Activated CD8-positive, alpha-beta memory T cell treated with anti-CD3 and anti-CD28 coated beads for 1 hour (primary cell): ENCODE measurements around the gene FRMD5.
"Not testable (repeated sequence)": the region's sequence is repeated elsewhere in the genome, so short reads cannot be mapped to it uniquely, and the experiment has no call there.

Experiments used
- DNase-seq, 2 donors: peaks; one replicate each; pipeline ENCODE4 v3.0.0-alpha.2; 2020; ENCODE audit warnings: low read depth in 1 of 2; ENCODE audit errors: extremely low read depth in 1 of 2

The FRMD5 gene

GRCh38 chr15:44195151-44195740 is at the start of gene FRMD5:
FRMD5 (minus strand) TSS chr15:44195271.
- DNase-seq, result peak; percentile 53 to 77

- DNase-seq, result no peak
Measured at GRCh38 chr15:44243829-44244228, 48.8 kb upstream of the FRMD5 start.

GRCh38 chr15:44243141-44243540 is 48.1 kb upstream of the FRMD5 start:
- DNase-seq, result no peak

GRCh38 chr15:44231842-44232241 is 36.8 kb upstream of the FRMD5 start:
- no peak for DNase-seq

GRCh38 chr15:44229301-44229700 is 34.2 kb upstream of the FRMD5 start:
- DNase-seq, result not testable (repeated sequence)

- no peak for DNase-seq
Measured at GRCh38 chr15:44227584-44227983, 32.5 kb upstream of the FRMD5 start.

GRCh38 chr15:44227001-44227400 is 31.9 kb upstream of the FRMD5 start:
- DNase-seq, result not testable (repeated sequence)

GRCh38 chr15:44222478-44222877 is 27.4 kb upstream of the FRMD5 start:
- DNase-seq, result no peak

- DNase-seq, result no peak
Measured at GRCh38 chr15:44219073-44219472, 24.0 kb upstream of the FRMD5 start.

GRCh38 chr15:44216958-44217357 is 21.9 kb upstream of the FRMD5 start:
- no peak for DNase-seq

- no peak for DNase-seq
Measured at GRCh38 chr15:44215594-44215993, 20.5 kb upstream of the FRMD5 start.

GRCh38 chr15:44208956-44209355 is 13.9 kb upstream of the FRMD5 start:
- DNase-seq, result no peak

GRCh38 chr15:44207643-44208042 is 12.6 kb upstream of the FRMD5 start:
- DNase-seq, result no peak

GRCh38 chr15:44199393-44199792 is 4.3 kb upstream of the FRMD5 start:
- DNase-seq, result no peak

GRCh38 chr15:44194323-44195150 is 534 bp downstream of the FRMD5 start:
- DNase-seq, result peak in 1 of 2 donors; percentile 8

- no peak for DNase-seq
Measured at GRCh38 chr15:44193651-44194322, 1.3 kb downstream of the FRMD5 start.

GRCh38 chr15:44188795-44189194 is 6.3 kb downstream of the FRMD5 start:
- no peak for DNase-seq

GRCh38 chr15:44186705-44187104 is 8.4 kb downstream of the FRMD5 start:
- DNase-seq, result no peak

- no peak for DNase-seq
Measured at GRCh38 chr15:44183363-44183762, 11.7 kb downstream of the FRMD5 start.

GRCh38 chr15:44181410-44181809 is 13.7 kb downstream of the FRMD5 start:
- no peak for DNase-seq

GRCh38 chr15:44177139-44177538 is 17.9 kb downstream of the FRMD5 start:
- no peak for DNase-seq

GRCh38 chr15:44173813-44174212 is 21.3 kb downstream of the FRMD5 start:
- DNase-seq, result no peak
